C4-2B (cell line): ENCODE results near the gene HDAC4.
"Not testable (repeated sequence)": the region's sequence is repeated elsewhere in the genome, so short reads cannot be mapped to it uniquely, and the experiment has no call there.

Source experiments
- H3K27ac ChIP-seq: fragments of 450-650 bp; 2 replicates; pipeline ENCODE4 v1.5.1; 2017
- ZFX ChIP-seq: fragments of 450-650 bp; IDR thresholded peaks from 2 replicates; pipeline ENCODE4 v1.6.1; 2017
- TF ChIP-seq, protein P1 (sequence below): fragments of 450-650 bp; conservative IDR thresholded peaks from 2 replicates; pipeline ENCODE4 v1.5.1; 2017; ENCODE audit warnings: mild to moderate bottlenecking

Gene HDAC4

DNA sequence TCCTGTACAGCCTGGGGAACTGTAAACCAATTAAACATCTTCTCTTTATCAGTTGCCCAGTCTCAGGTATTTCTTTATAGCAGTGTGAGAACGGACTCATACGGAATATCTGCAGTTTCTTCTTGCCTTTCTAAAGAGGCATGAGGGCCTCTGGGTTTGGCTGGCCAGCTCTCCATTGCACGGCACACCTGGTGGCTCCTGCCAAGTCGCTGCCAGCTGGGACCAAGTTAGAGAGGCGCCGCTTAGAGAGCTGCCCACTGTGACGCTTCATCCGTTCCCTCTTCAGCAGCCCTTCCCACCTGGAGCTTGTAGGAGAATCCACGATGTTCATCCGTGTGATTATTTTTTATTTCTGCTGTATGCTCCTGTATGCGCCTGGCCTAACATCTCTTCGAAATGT lies 357.5 kb downstream of the HDAC4 start:
- no peak for TF ChIP-seq ZFX
- TF ChIP-seq, protein P1, sequence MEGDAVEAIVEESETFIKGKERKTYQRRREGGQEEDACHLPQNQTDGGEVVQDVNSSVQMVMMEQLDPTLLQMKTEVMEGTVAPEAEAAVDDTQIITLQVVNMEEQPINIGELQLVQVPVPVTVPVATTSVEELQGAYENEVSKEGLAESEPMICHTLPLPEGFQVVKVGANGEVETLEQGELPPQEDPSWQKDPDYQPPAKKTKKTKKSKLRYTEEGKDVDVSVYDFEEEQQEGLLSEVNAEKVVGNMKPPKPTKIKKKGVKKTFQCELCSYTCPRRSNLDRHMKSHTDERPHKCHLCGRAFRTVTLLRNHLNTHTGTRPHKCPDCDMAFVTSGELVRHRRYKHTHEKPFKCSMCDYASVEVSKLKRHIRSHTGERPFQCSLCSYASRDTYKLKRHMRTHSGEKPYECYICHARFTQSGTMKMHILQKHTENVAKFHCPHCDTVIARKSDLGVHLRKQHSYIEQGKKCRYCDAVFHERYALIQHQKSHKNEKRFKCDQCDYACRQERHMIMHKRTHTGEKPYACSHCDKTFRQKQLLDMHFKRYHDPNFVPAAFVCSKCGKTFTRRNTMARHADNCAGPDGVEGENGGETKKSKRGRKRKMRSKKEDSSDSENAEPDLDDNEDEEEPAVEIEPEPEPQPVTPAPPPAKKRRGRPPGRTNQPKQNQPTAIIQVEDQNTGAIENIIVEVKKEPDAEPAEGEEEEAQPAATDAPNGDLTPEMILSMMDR: no peak
- no peak overlapping the region for H3K27ac ChIP-seq

DNA sequence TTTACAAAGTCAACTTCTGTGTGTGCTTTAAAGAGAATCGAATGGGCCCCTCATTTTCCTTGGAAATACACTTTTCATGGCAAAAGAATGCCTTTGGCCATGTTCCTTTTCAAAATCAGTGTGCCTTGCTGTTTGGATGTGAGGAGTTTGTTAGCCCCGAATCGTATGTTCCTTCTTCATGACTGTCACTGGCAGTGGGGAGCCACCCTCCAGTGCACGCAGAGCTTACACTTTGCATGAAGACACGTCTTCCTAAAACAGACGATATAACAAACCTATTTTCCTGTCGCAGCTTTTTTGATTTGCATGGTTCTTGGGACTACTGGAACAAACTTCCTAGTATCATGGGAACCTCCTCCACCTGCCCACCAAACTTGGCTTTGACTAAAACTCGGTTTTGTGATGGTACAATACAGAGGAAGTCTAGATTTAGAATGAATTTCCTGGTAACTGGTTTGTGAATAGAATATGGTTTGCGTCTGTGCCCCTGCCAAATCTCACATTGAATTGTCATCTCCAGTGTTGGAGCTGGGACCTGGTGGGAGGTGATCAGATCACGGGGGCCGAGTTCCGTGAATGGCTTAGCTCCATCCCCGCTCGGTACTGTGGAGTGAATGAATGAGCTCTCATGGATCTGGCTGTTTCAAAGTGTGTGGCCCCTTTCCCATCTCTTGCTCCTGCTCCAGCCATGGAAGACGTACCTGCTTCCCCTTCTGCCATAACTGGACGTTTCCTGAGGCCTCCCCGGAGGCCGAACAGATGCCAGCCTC lies 358.1 kb downstream of the HDAC4 start:
- TF ChIP-seq ZFX: no peak
- TF ChIP-seq, protein P1: no peak
- no peak overlapping the region for H3K27ac ChIP-seq

DNA sequence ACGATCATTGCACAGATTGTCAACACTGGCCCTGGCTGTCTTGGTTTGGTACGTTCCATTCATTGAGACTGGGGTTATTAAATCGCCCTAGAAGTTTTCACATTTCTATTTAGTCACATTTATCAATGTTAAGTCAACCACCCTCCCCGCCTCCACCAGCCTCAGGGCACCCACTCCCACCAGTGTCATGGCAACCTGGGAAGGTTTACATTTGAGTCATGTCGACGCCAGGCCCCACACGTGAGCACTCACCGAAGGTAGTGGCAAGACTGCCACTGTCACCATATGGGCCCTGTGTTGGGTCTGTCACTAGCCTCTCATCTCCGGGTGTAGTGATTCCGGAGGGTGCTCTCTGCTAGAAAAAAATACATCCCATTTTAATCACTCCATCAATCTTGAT lies 358.8 kb downstream of the HDAC4 start:
- TF ChIP-seq, protein P1: no peak
- no peak for TF ChIP-seq ZFX
- no peak overlapping the region for H3K27ac ChIP-seq

DNA sequence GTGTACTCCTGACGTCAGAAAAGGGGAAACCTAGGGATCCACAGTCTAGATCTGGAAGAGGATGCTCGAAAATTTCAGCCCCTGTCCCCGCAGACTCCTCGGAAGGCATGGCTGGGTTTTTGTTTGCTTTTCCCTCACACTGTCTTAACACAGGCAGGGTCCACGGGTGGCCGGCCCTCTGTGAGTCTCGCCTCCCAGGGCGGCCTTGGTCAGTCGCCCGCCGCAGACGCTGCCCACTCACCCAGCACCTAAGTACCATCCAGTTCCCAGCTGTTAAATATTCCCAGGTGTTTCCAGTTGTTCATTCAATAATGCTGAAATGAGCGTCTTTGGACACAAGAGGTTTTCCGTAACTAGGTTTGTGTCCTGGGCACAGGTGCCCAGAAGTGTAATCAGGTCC lies 359.8 kb downstream of the HDAC4 start:
- H3K27ac ChIP-seq: no peak overlapping the region
- TF ChIP-seq, protein P1: no peak
- TF ChIP-seq ZFX: no peak

DNA sequence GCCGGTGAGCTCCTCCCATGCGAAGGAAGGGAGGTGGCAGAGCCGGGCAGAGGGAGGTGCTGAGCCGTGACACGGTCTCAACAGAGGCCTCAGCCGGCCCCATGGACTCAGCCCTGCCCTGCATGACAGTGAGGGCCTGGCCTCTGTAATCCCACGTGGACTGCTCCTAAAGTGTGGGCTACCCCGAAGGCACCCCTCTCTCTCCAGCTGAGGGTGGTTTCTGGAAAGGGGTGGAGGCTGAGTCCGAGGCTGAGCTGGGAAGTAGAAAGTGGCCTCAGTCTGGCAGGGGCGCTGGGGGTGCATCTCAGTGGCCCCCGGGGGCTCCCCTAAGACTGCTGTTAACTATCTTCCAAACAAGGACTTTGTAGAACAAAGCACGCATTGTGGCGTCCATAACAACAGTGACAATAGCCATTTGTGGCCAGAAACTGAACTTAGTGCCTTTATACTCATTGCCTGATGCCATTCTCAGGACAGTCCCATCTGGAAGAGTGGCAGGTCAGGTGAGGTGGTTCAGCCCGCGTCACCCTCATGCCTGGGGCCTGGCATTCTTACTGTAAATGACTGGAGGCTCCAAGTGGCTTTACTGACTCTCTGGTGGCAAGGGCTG lies 360.6 kb downstream of the HDAC4 start:
- no peak for TF ChIP-seq ZFX
- TF ChIP-seq, protein P1: no peak
- no peak overlapping the region for H3K27ac ChIP-seq

DNA sequence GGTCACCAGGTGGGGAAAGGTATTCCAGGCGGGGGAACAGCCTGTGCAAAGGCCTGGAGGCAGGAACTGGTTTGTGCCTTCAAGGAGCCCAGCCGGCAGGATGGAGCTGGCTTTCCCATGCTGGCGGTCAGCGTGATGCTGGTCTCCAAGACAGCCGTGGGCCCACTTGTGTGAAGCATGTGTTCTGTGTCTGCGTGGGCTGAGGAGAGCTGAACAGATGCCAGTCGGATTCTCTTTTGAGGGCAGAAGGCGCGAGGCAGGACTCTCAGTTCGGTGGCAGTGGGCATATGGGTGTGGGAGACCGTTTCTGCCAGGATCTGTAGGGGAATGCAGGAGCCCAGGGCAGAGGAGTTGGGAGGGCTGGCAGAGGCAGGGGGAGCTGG lies 361.4 kb downstream of the HDAC4 start:
- no peak for TF ChIP-seq ZFX
- TF ChIP-seq, protein P1: no peak
- no peak overlapping the region for H3K27ac ChIP-seq

DNA sequence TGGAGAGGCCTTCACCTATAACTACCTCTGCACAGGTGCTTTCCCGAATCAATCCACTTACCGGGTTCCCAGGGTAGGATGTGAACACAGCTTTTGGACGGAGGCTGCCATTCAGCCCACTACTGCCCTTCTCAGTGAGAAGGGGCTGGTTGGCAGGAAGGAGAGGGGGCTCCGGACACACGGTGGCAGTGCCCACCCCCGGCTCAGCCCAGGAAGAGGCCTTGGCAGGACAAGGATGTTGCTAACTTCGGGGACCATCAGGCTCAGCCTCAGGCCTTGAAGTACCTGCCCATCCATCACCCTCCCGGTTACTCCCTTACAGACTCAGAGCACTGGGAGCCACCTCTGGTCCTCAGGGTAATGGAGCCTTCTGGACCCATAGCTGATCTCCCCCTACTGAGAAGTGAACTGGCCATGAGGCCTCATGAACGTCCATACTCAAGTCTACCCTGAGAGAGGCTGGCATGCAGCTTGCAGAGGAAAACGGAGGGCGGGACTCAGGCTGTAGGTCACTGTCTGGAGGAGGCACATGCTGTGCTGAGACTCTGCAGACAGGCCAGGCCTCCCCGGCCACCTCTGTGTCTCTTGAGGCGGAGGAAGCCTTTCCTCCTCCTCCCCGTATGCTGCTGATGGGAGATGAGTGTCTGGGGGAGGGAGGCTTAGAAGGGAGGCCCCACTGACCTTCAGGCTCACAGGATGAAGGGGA lies 361.9 kb downstream of the HDAC4 start:
- no peak for TF ChIP-seq ZFX
- TF ChIP-seq, protein P1: no peak
- H3K27ac ChIP-seq: no peak overlapping the region

DNA sequence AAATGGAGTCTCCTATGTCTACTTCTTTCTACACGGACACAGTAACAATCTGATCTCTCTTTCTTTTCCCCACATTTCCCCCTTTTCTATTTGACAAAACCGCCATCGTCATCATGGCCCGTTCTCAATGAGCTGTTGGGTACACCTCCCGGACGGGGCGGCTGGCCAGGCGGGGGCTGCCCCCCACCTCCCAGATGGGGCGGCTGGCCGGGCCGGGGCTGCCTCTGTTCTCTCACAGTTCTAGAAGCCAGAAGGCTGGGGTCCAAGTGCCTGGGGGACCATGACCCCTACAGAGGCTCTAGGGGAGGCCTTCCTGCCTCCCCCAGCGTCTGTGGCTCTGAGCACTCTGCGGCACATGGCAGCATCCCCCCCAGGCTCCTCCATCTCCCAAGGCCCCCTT lies 362.5 kb downstream of the HDAC4 start:
- not testable (repeated sequence) for H3K27ac ChIP-seq
